Upper lobe of right lung (tissue), 1 donor: Measurements from ENCODE around the gene ABHD17A. TPM values are rescaled to one million over a fixed set of nuclear protein-coding genes. Genes with fewer than 3 reads are reported as not detected.

ENCODE experiments used
- ATAC-seq: fragments of 200-7000 bp; cut with Tn5 transposase; one replicate; pipeline ENCODE4 v1.9.1; 2020; ENCODE audit warnings: mild to moderate bottlenecking, moderate library complexity
- DNase-seq: peaks from one replicate; pipeline ENCODE4 v3.0.0-alpha.2; 2020
- H3K27ac ChIP-seq: fragments of 200-600 bp; one replicate; pipeline ENCODE4 v1.8.0; 2022
- H3K27me3 ChIP-seq: fragments of 200-600 bp; one replicate; pipeline ENCODE4 v1.8.0; 2022; ENCODE audit warnings: mild to moderate bottlenecking
- H3K36me3 ChIP-seq: fragments of 200-600 bp; one replicate; pipeline ENCODE4 v1.8.0; 2022
- H3K4me1 ChIP-seq: fragments of 200-600 bp; one replicate; pipeline ENCODE4 v1.8.0; 2022
- H3K4me3 ChIP-seq: fragments of 200-600 bp; one replicate; pipeline ENCODE4 v1.8.0; 2022; ENCODE audit warnings: mild to moderate bottlenecking
- H3K9me3 ChIP-seq: fragments of 200-600 bp; one replicate; pipeline ENCODE4 v1.8.0; 2022
- CTCF ChIP-seq: fragments of 200-600 bp; IDR thresholded peaks from one replicate; pipeline ENCODE4 v1.8.0; 2022; ENCODE audit warnings: antibody characterized with exemption
- intact Hi-C: fragments of 100-400 bp; cut with DNase I; formaldehyde crosslinking; loops from one replicate; pipeline ENCODE4 v1.11.0; 2022
- total RNA-seq: library from RNA; stranded (reverse); fragmentation: NEBNext Ultra II Directional; extraction: Animal tissue kit (Norgen Biotek cat#: 25700); gene quantifications from one replicate; pipeline ENCODE4 v1.2.1, GENCODE V29; 2021
- donor health status: DM: no; HTN: yes; CAD: no; lungs with severe emphysema.

The ABHD17A gene
- total RNA-seq, 1 donor from 2014 or later: 76.1 TPM

GRCh38 chr19:1920644-1921043 is 35.3 kb upstream of the ABHD17A start:
- ATAC-seq (no peak), DNase-seq (no peak)
- H3K36me3 ChIP-seq: peaks cover 59% of the 10 kb centered on the region
- no peak overlapping the region for H3K4me3 ChIP-seq
- intact Hi-C loops: no loop called here
- H3K27me3 ChIP-seq: no peaks in the 10 kb centered on the region
- no peak overlapping the region for H3K27ac ChIP-seq
- H3K4me1 ChIP-seq: no peaks in the 10 kb centered on the region
- no peak for TF ChIP-seq CTCF
- no peaks in the 10 kb centered on the region for H3K9me3 ChIP-seq

- H3K4me3 ChIP-seq: no peak overlapping the region
- H3K4me1 ChIP-seq: no peaks in the 10 kb centered on the region
- intact Hi-C loops: loop anchor here (10.0 kb wide), 1 partner anchor 156 kb away; no protein-coding TSS in a partner anchor
- no peaks in the 10 kb centered on the region for H3K27me3 ChIP-seq
- ATAC-seq (no peak), DNase-seq (no peak)
- H3K27ac ChIP-seq: no peak overlapping the region
- no peaks in the 10 kb centered on the region for H3K9me3 ChIP-seq
- H3K36me3 ChIP-seq: peaks cover 47% of the 10 kb centered on the region
- TF ChIP-seq CTCF: no peak
These were observed 33.7 kb upstream of the ABHD17A start for GRCh38 chr19:1918975-1919374.

DNA sequence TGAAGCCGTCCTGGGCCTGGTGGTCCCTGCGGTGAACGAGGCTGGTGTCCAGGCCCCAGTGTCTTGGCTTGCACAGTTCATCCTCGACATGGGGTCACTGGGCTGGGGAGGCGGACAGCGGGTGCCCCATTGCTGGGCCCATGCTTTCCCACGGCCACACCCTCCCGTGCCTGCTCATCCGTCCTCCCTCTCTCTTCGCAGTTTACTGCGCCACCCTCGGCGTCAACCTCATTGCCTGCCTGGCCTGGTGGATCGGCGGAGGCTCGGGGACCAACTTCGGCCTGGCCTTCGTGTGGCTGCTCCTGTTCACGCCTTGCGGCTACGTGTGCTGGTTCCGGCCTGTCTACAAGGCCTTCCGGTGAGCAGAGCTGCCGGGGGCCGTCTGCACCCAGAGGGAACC is 32.6 kb upstream of the ABHD17A start:
- Histone ChIP-seq H3K27ac (no peak overlapping the region), H3K27me3 (no peaks in the 10 kb centered on the region), H3K4me3 (no peak overlapping the region), H3K9me3 (no peaks in the 10 kb centered on the region), H3K36me3 (peaks cover 48% of the 10 kb centered on the region), H3K4me1 (no peaks in the 10 kb centered on the region)
- ATAC-seq (no peak), DNase-seq (no peak)
- intact Hi-C loops: loop anchor here (10.0 kb wide), 1 partner anchor 157 kb away; no protein-coding TSS in a partner anchor
- TF ChIP-seq CTCF: no peak

DNA sequence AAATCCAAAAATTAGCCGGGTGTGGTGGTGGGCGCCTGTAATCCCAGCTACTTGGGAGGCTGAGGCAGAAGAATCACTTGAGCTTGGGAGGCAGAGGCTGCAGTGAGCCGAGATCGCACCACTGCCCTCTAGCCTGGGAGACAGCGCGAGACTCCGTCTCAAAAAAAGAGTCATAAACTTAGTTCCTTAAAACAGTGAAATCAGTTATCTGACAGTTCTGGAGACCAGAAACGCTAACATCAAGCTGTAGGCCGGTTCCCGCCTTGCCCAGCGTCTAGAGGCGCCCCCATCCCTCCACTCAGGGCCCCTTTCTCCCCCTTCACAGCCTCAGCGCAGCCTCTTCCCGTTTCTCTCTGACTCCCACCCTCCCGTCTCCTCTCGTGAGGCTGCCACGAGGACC is 31.9 kb upstream of the ABHD17A start:
- Histone ChIP-seq H3K4me3 (no peak overlapping the region), H3K4me1 (no peaks in the 10 kb centered on the region), H3K27ac (no peak overlapping the region), H3K27me3 (no peaks in the 10 kb centered on the region), H3K36me3 (peaks cover 51% of the 10 kb centered on the region), H3K9me3 (no peaks in the 10 kb centered on the region)
- intact Hi-C loops: loop anchor here (10.0 kb wide), 1 partner anchor 158 kb away; no protein-coding TSS in a partner anchor
- no peak for ATAC-seq
- no peak for DNase-seq
- no peak for TF ChIP-seq CTCF

- DNase-seq: no peak
- Histone ChIP-seq H3K4me3 (no peak overlapping the region), H3K27ac (no peak overlapping the region), H3K4me1 (peaks cover 5% of the 10 kb centered on the region), H3K36me3 (peaks cover 37% of the 10 kb centered on the region), H3K9me3 (no peaks in the 10 kb centered on the region), H3K27me3 (no peaks in the 10 kb centered on the region)
- no peak for ATAC-seq
- intact Hi-C loops: loop anchor here (10.0 kb wide), 1 partner anchor 160 kb away; no protein-coding TSS in a partner anchor
- TF ChIP-seq CTCF: no peak
These were observed 29.6 kb upstream of the ABHD17A start for GRCh38 chr19:1914826-1915341.
